Measurements from ENCODE around the gene BAIAP2L1. TPM values are rescaled to one million over a fixed set of nuclear protein-coding genes. Genes with fewer than 3 reads are reported as not detected.

Gene BAIAP2L1
- total RNA-seq, 2 experiments from 2014 or later = 0.89 to 1.0 TPM

- CTCF ChIA-PET = no interaction called here
- Mint-ChIP-seq H3K27ac (no peak overlapping the region), H3K9me3 (ENCODE audit: insufficient read depth) (no peaks in the 10 kb centered on the region), H3K4me3 (no peak overlapping the region), H3K27me3 (ENCODE audit: low read depth) (no peaks in the 10 kb centered on the region), H3K36me3 (ENCODE audit: low read depth) (peaks cover 21% of the 10 kb centered on the region), H3K4me1 (ENCODE audit: low read depth) (no peaks in the 10 kb centered on the region)
- POLR2A ChIA-PET = no interaction called here
- no peak for DNase-seq
- ATAC-seq = no peak
Measured at GRCh38 chr7:98265841-98266271, 135.0 kb downstream of the BAIAP2L1 start.

- DNase-seq (no peak), ATAC-seq (no peak)
- H3K27me3 Mint-ChIP-seq (ENCODE audit: low read depth) = no peaks in the 10 kb centered on the region
- ChIA-PET POLR2A (no interaction called here), CTCF (no interaction called here)
- peaks cover 30% of the 10 kb centered on the region for H3K4me1 Mint-ChIP-seq (ENCODE audit: low read depth)
- H3K4me3 Mint-ChIP-seq = no peak overlapping the region
- no peaks in the 10 kb centered on the region for H3K9me3 Mint-ChIP-seq (ENCODE audit: insufficient read depth)
- no peak overlapping the region for H3K27ac Mint-ChIP-seq
- peaks cover 49% of the 10 kb centered on the region for H3K36me3 Mint-ChIP-seq (ENCODE audit: low read depth)
Measured at GRCh38 chr7:98257701-98258100, 143.2 kb downstream of the BAIAP2L1 start.

- H3K36me3 Mint-ChIP-seq (ENCODE audit: low read depth) = peaks cover 39% of the 10 kb centered on the region
Measured at GRCh38 chr7:98256431-98256830, 144.5 kb downstream of the BAIAP2L1 start.

GRCh38 chr7:98254951-98255610, 145.8 kb downstream of the BAIAP2L1 start:
- peaks cover 34% of the 10 kb centered on the region for H3K36me3 Mint-ChIP-seq (ENCODE audit: low read depth)
- H3K9me3 Mint-ChIP-seq (ENCODE audit: insufficient read depth) = no peaks in the 10 kb centered on the region
- H3K4me3 Mint-ChIP-seq = peak overlapping the region; percentile 42
- ChIA-PET CTCF (interaction anchor here (0.8 kb wide), 1 partner anchor 284 kb away, joined by 3 read pairs; no protein-coding TSS in a partner anchor), POLR2A (no interaction called here)
- DNase-seq = peak; percentile 61
- no peaks in the 10 kb centered on the region for H3K27me3 Mint-ChIP-seq (ENCODE audit: low read depth)
- ATAC-seq = no peak
- peak overlapping the region; percentile 77 for H3K27ac Mint-ChIP-seq
- peaks cover 46% of the 10 kb centered on the region for H3K4me1 Mint-ChIP-seq (ENCODE audit: low read depth)

More at GRCh38 chr7:98256431-98256830, 144.5 kb downstream of the BAIAP2L1 start:
- peaks cover 36% of the 10 kb centered on the region for H3K4me1 Mint-ChIP-seq (ENCODE audit: low read depth)
- H3K27me3 Mint-ChIP-seq (ENCODE audit: low read depth) = no peaks in the 10 kb centered on the region
- no peak overlapping the region for H3K4me3 Mint-ChIP-seq
- DNase-seq = no peak
- H3K9me3 Mint-ChIP-seq (ENCODE audit: insufficient read depth) = no peaks in the 10 kb centered on the region
- ATAC-seq = no peak
- H3K27ac Mint-ChIP-seq = no peak overlapping the region
- ChIA-PET CTCF (interaction anchor here (1.0 kb wide), 1 partner anchor 11 kb away, joined by 3 read pairs; no protein-coding TSS in a partner anchor), POLR2A (no interaction called here)

GRCh38 chr7:98254516-98254915, 146.4 kb downstream of the BAIAP2L1 start:
- ChIA-PET POLR2A (no interaction called here), CTCF (no interaction called here)
- peak overlapping the region; percentile 77 for H3K27ac Mint-ChIP-seq
- H3K4me1 Mint-ChIP-seq (ENCODE audit: low read depth) = peaks cover 51% of the 10 kb centered on the region
- no peak for ATAC-seq
- peaks cover 37% of the 10 kb centered on the region for H3K36me3 Mint-ChIP-seq (ENCODE audit: low read depth)
- H3K27me3 Mint-ChIP-seq (ENCODE audit: low read depth) = no peaks in the 10 kb centered on the region
- H3K9me3 Mint-ChIP-seq (ENCODE audit: insufficient read depth) = no peaks in the 10 kb centered on the region
- no peak for DNase-seq
- H3K4me3 Mint-ChIP-seq = no peak overlapping the region

DNA sequence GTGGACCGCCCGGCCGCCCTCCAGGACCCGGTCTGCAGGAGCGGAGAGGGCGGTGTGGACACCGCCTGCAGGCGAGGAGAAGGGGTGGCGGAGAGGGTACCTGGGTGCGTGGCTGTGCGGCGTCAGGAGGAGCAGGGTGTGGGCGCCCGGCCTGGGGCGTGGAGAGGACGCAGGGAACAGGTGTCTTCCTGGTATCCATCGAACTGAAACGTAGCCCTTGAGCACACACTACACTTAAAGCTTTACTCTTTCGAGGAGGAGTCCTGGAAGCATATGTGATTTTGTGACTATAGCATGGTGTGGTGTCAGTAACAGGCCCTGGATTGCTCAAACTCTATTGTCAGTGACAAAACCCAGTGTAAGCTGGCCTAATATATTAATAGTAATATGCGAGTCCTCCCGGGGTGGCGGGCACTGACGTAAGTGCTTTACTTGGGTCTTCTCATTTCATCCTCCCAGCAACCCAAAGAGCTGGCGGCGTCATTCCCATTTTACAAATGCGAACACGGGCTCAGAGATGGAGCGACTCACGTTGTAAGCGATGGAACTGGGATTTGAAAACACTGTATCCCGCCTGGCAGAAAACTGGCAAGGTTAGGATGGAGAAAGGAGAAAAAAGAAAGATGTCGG, 148.3 kb downstream of the BAIAP2L1 start:
- H3K36me3 Mint-ChIP-seq (ENCODE audit: low read depth) = peaks cover 40% of the 10 kb centered on the region
- H3K27ac Mint-ChIP-seq = peak overlapping the region; percentile 98
- POLR2A ChIA-PET = no interaction called here
- no peak for DNase-seq
- no peaks in the 10 kb centered on the region for H3K9me3 Mint-ChIP-seq (ENCODE audit: insufficient read depth)
- no peaks in the 10 kb centered on the region for H3K27me3 Mint-ChIP-seq (ENCODE audit: low read depth)
- H3K4me1 Mint-ChIP-seq (ENCODE audit: low read depth) = peaks cover 65% of the 10 kb centered on the region
- ATAC-seq = no peak
- CTCF ChIA-PET = interaction anchor here (1.3 kb wide), 1 partner anchor 28 kb away, joined by 3 read pairs; no protein-coding TSS in a partner anchor
- H3K4me3 Mint-ChIP-seq = peak overlapping the region; percentile 95

GRCh38 chr7:98251601-98252424, 149.1 kb downstream of the BAIAP2L1 start, which contains the start of gene TECPR1:
TECPR1 (minus strand) TSS chr7:98252232; CDS start chr7:98246146, 6,086 bp downstream.
- Mint-ChIP-seq H3K27me3 (ENCODE audit: low read depth) (no peaks in the 10 kb centered on the region), H3K4me3 (peak within 1 kb of the TSS; percentile 95), H3K9me3 (ENCODE audit: insufficient read depth) (no peaks in the 10 kb centered on the region), H3K4me1 (ENCODE audit: low read depth) (peaks cover 67% of the 10 kb centered on the region), H3K36me3 (ENCODE audit: low read depth) (peaks cover 36% of the 10 kb centered on the region), H3K27ac (peak within 1 kb of the TSS; percentile 98)
- DNase-seq = peak; percentile 92
- peak; percentile 92 for ATAC-seq
- CTCF ChIA-PET = interaction anchor here (1.3 to 2.4 kb wide), 2 partner anchors 29 to 49 kb away, joined by 3 to 9 read pairs; no protein-coding TSS in a partner anchor
- POLR2A ChIA-PET = interaction anchor here (1.0 to 1.8 kb wide), 3 partner anchors 49 to 146 kb away, joined by 3 to 10 read pairs (median 4); partner anchors contain the start of gene LMTK2

- DNase-seq (peak; percentile 70), ATAC-seq (peak; percentile 52)
- CTCF ChIA-PET = interaction anchor here (0.8 to 2.4 kb wide), 7 partner anchors 12 to 230 kb away, joined by 3 to 9 read pairs (median 4); no protein-coding TSS in a partner anchor
- H3K36me3 Mint-ChIP-seq (ENCODE audit: low read depth) = peaks cover 30% of the 10 kb centered on the region
- H3K4me3 Mint-ChIP-seq = peak overlapping the region; percentile 95
- peak overlapping the region; percentile 98 for H3K27ac Mint-ChIP-seq
- H3K27me3 Mint-ChIP-seq (ENCODE audit: low read depth) = no peaks in the 10 kb centered on the region
- POLR2A ChIA-PET = interaction anchor here (1.0 to 1.8 kb wide), 3 partner anchors 48 to 145 kb away, joined by 3 to 10 read pairs (median 4); partner anchors contain the start of gene LMTK2
- no peaks in the 10 kb centered on the region for H3K9me3 Mint-ChIP-seq (ENCODE audit: insufficient read depth)
- H3K4me1 Mint-ChIP-seq (ENCODE audit: low read depth) = peaks cover 61% of the 10 kb centered on the region
Measured at GRCh38 chr7:98251231-98251600, 149.7 kb downstream of the BAIAP2L1 start.

DNA sequence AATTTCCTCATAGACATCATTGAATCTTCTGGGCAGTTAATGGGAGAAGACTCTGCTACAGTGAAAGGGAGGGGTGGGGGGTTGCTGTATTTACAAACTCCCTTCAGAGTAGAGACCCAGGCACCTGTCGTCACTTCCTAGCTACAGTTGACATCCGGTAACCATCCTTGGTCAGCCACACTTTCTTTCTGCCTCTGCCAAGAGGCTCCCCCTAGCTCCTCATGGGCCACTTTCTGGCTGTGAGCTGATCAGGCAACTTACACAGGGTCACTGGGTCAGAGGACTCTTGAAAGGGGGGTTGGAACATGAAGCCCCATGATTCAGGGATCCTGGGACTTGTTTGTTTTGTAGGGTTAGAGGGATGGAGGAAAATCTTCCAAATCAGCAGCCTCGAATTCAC, 150.1 kb downstream of the BAIAP2L1 start:
- H3K27me3 Mint-ChIP-seq (ENCODE audit: low read depth) = no peaks in the 10 kb centered on the region
- H3K4me3 Mint-ChIP-seq = peak overlapping the region; percentile 95
- H3K9me3 Mint-ChIP-seq (ENCODE audit: insufficient read depth) = no peaks in the 10 kb centered on the region
- peaks cover 59% of the 10 kb centered on the region for H3K4me1 Mint-ChIP-seq (ENCODE audit: low read depth)
- ChIA-PET POLR2A (interaction anchor here (0.7 to 1.8 kb wide), 4 partner anchors 30 to 145 kb away, joined by 3 to 10 read pairs (median 4); partner anchors contain the start of gene LMTK2), CTCF (interaction anchor here (0.8 to 2.4 kb wide), 12 partner anchors 11 to 230 kb away, joined by 3 to 9 read pairs (median 4); no protein-coding TSS in a partner anchor)
- peaks cover 29% of the 10 kb centered on the region for H3K36me3 Mint-ChIP-seq (ENCODE audit: low read depth)
- ATAC-seq (peak; percentile 29), DNase-seq (peak; percentile 78)
- peak overlapping the region; percentile 98 for H3K27ac Mint-ChIP-seq

GRCh38 chr7:98249106-98249505, 151.8 kb downstream of the BAIAP2L1 start:
- ChIA-PET CTCF (no interaction called here), POLR2A (interaction anchor here (0.6 to 1.5 kb wide), 5 partner anchors 23 to 630 kb away, joined by 3 to 5 read pairs (median 3); partner anchors contain the start of gene BRI3)
- peaks cover 24% of the 10 kb centered on the region for H3K36me3 Mint-ChIP-seq (ENCODE audit: low read depth)
- ATAC-seq (no peak), DNase-seq (no peak)
- no peaks in the 10 kb centered on the region for H3K9me3 Mint-ChIP-seq (ENCODE audit: insufficient read depth)
- peaks cover 50% of the 10 kb centered on the region for H3K4me1 Mint-ChIP-seq (ENCODE audit: low read depth)
- H3K4me3 Mint-ChIP-seq = peak overlapping the region; percentile 39
- H3K27ac Mint-ChIP-seq = peak overlapping the region; percentile 98
- no peaks in the 10 kb centered on the region for H3K27me3 Mint-ChIP-seq (ENCODE audit: low read depth)

GRCh38 chr7:98248156-98248555, 152.7 kb downstream of the BAIAP2L1 start:
- CTCF ChIA-PET = no interaction called here
- POLR2A ChIA-PET = no interaction called here
- Mint-ChIP-seq H3K9me3 (ENCODE audit: insufficient read depth) (no peaks in the 10 kb centered on the region), H3K4me1 (ENCODE audit: low read depth) (peaks cover 46% of the 10 kb centered on the region), H3K36me3 (ENCODE audit: low read depth) (peaks cover 24% of the 10 kb centered on the region), H3K27me3 (ENCODE audit: low read depth) (no peaks in the 10 kb centered on the region), H3K4me3 (no peak overlapping the region), H3K27ac (peak overlapping the region; percentile 30)
- no peak for ATAC-seq
- no peak for DNase-seq

All from activated CD8-positive, alpha-beta T cell treated with anti-CD3 and anti-CD28 coated beads, Interleukin-2, amount 10 ng/mL, durations not matched to agents 7 days and 5 days (primary cell).